Fibroblast of lung (primary cell): ENCODE results near the gene MAP2K6.

Experiments
- EZH2 ChIP-seq: IDR thresholded peaks from 2 replicates; pipeline ENCODE4 v1.5.1; 2012; ENCODE audit warnings: low read length, control low read depth, mild to moderate bottlenecking; ENCODE audit errors: missing control alignments
- TF ChIP-seq, protein P1 (sequence below), 2 donors: IDR thresholded peaks in 1 of 2; conservative IDR thresholded peaks in 1 of 2; 1 replicate in 1 of 2; 2 replicates in 1 of 2; pipeline ENCODE4 v1.5.1; 2011 to 2012; ENCODE audit warnings: low read length in 2 of 2, control low read depth in 1 of 2, inconsistent platforms in 1 of 2, low read depth in 1 of 2, mild to moderate bottlenecking in 1 of 2

DNA sequence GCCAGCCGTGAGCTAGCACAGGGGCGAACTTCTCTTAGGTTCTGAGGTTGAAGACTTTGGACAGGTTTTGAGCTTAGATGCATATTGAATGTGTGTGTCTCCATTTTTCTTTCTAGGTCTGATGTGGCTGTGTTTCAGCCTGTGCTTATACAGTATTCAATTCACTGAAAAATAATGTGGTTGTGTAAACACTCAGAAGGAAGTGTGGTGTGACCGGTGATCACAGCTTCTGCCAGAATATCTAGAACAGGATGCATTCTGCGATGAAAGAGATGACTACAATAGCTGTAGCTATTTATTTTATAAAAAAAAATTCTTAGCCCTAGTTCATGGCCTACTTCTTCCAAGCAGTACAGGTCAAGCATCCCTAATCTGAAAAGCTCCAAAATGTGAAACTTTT lies 64.4 kb downstream of the MAP2K6 start:
- TF ChIP-seq, protein P1, sequence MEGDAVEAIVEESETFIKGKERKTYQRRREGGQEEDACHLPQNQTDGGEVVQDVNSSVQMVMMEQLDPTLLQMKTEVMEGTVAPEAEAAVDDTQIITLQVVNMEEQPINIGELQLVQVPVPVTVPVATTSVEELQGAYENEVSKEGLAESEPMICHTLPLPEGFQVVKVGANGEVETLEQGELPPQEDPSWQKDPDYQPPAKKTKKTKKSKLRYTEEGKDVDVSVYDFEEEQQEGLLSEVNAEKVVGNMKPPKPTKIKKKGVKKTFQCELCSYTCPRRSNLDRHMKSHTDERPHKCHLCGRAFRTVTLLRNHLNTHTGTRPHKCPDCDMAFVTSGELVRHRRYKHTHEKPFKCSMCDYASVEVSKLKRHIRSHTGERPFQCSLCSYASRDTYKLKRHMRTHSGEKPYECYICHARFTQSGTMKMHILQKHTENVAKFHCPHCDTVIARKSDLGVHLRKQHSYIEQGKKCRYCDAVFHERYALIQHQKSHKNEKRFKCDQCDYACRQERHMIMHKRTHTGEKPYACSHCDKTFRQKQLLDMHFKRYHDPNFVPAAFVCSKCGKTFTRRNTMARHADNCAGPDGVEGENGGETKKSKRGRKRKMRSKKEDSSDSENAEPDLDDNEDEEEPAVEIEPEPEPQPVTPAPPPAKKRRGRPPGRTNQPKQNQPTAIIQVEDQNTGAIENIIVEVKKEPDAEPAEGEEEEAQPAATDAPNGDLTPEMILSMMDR (conservative IDR thresholded peaks at IDR 0.05 in 1 of 2, IDR thresholded peaks at IDR 0.05 in 1 of 2; ENCODE audit: low read depth in 1 of 2, low read length in 2 of 2): no peak
- TF ChIP-seq EZH2: no peak
